Epidermal melanocyte (primary cell): ENCODE measurements around the gene SYNE2.
"Not testable (repeated sequence)": the region's sequence is repeated elsewhere in the genome, so short reads cannot be mapped to it uniquely, and the experiment has no call there.

Experiments used
- DNase-seq: peaks from one replicate; pipeline ENCODE4 v3.0.0; 2011; ENCODE audit warnings: low spot score; ENCODE audit not compliant: insufficient read length

SYNE2 gene

DNA sequence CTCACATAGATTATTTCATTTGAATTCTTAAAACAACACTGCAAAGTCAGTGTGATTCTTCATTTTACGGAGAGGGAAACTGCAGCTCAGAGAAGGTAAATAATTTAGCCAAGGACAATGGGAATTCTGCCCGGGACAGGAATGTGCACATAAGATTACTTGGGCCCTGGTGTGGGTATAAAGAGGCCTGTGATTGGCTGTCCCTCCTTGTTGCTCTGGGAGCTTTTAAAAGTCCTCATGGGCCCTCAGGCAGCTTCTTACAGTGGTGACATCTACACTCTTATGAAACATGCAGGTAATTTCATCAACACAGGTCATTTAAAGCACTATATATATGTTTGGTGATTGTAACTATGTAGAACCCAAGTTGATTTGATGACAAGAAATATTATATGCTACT is 341.0 kb downstream of the SYNE2 start:
- DNase-seq, result no peak

DNA sequence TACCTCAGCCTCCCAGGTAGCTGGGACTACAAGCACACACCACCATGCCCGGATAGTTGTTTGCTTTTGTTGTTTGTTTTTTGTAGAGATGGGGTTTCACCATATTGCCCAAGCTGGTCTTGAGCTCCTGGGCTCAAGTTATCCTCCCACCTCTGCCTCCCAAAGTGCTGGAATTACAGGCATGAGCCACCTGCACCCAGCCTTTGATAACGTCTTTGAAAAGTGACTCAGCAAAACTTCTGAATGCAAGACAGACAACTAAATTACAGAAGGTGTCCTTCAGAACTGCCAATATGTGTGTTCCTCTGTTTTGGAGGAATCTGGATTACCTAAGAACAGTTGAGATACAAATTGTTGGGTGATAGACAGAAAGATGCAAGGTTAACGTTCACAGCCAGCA is 341.6 kb downstream of the SYNE2 start:
- DNase-seq, result no peak

DNA sequence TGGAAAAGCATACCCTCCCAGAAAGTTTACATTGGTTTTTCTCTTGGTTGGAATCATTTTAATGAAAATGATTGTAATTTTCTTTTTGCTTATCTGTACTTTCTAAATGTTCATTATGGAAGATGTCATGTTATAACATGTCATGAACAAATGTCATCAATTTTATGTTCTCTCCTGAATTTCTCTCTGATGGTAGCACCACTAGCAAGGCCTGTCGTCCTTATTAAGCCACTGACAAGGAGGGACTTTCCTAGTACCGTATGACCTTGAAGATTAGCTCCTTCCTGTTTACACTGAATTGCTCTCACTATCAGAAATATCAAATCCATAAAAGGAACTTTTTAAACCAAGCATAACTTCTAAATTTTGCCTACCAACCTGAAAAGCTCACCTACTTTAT is 342.4 kb downstream of the SYNE2 start:
- no peak for DNase-seq

- no peak for DNase-seq
Observed at GRCh38 chr14:64196056-64196455, 343.3 kb downstream of the SYNE2 start.

GRCh38 chr14:64196814-64197411 is 344.1 kb downstream of the SYNE2 start:
- no peak for DNase-seq

DNA sequence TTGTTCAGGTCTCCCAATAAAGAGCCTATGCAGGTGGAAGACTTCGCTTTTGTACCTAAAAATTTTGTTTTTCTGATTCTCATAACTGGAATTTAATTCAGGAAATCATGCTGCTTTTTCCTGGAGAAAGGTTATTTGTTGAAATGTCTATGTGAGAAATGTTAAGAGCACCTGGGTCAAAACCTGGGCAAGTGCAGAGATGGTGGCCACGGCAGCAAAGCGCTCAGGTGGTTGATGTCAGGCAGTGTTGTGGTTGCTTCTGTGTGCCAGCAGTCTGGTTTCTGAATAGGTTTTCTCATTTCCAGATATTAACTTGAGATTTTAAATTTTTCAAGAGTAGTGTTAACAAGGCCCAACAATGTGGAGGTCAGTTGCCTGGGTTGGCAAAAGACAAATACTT is 345.2 kb downstream of the SYNE2 start:
- no peak for DNase-seq

- no peak for DNase-seq
Observed at GRCh38 chr14:64198486-64198885, 345.7 kb downstream of the SYNE2 start.

DNA sequence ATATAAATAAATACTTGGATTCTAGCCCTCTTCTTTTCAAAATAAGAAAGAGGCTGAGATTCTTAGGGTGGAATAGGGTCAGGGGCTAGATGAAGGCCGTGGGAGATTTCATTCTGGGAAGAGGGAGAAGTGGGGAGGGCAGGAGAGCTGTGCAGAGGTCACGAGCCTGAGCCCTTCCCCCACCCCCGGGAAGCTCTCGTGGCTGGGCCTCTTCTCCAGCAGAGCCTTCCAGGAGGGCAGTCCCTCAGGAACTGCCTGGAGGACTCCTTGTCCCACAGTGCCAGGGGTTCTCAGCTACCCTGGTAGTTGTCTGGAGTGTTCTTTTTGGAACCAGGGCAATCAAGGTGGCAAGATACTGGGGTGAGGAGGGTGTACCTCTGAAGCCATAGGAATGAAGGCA is 347.4 kb downstream of the SYNE2 start:
- DNase-seq, result no peak

DNA sequence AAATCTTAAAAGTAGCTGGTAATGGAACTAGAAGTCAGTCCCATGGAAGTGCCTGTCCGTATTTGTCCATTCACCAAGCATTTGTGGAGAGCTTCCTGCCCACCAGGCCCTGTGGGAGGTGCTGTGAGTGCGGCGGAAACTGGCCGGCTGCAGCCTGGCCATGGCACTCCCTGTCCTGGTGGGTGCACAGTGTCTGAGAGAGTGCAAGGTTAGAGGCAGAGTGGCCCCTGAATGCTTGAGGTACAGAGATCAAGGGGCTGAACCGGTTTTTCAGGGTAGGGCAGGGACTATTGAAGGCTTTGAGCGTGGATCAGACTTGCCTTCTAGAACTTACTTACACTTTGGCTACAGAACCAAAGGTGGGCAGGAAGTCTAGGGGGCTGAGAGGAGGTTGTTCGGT is 348.5 kb downstream of the SYNE2 start:
- no peak for DNase-seq

- no peak for DNase-seq
Observed at GRCh38 chr14:64201921-64202545, 349.2 kb downstream of the SYNE2 start.

DNA sequence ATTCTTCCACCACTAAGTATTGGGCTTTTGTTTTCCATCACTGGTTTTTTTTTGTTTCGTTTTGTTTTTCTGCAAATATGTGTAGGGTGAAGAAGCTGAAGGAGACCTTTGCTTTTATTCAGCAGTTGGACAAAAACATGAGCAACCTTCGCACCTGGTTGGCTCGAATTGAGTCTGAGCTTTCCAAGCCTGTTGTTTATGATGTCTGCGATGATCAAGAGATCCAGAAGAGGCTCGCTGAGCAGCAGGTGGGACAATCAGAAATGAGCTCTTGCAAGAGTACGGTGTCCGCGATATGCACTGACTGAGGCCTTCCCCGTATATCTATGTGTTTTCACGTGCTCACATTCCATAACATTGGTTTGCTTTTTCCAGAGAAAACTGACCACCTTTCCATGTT is 349.9 kb downstream of the SYNE2 start:
- DNase-seq, result no peak

DNA sequence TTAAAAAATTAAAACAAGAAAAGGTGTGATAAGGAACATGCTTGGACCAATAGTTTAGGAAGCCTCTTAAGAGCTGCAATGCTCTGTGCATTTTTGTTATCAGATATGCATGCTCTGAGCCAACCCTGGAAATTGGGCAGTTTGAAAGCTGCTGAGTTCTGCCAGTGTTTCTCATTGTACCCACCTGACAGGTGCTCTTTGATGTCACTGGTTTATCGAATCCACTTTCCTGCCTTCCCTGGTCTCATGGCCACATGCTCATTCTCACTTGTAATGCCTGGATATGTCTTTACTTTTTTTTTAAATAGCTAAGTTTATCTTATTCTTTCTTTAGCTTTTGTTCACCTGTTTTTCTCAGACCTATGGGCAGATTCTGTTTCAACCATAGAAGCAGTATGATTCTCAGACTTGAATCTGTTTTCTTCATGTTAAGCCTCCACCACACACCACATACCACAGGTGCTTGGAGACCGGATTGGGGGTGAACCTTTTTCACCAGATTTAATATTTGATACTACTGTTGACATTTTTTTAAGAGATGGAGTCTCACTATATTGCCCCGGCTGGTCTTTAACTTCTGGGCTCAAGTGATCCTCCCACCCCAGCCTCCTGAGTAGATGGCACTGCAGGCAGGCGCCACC is 350.7 kb downstream of the SYNE2 start:
- no peak for DNase-seq

GRCh38 chr14:64208261-64208660 is 355.5 kb downstream of the SYNE2 start:
- no peak for DNase-seq

- DNase-seq, result no peak
Observed at GRCh38 chr14:64208981-64209380, 356.2 kb downstream of the SYNE2 start.

DNA sequence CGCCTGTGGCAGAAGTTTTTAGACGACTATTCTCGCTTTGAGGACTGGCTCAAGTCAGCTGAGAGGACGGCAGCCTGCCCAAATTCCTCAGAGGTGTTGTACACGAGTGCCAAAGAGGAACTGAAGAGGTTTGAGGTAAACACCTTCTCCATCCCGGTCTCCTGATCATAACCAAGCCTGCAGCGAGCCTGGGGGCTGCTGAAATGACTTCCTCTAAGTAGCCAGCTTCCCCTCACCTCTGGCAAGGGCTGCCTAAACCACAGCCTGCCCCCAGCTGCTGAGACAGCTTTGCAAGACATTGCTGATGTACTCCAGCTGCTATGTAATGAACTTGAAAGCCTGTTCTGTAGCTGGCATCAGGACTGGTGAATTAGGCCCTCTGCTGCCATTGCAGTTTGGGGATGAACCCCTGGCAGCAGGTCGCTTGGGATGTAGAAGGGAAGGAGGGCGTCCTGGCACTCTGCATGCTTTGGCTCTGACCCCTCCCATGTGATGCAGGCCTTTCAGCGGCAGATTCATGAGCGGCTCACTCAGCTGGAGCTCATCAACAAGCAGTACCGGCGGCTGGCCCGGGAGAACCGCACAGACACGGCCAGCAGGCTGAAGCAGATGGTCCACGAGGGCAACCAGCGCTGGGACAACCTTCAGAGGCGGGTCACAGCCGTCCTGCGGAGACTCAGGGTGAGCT is 356.8 kb downstream of the SYNE2 start:
- DNase-seq, result no peak

DNA sequence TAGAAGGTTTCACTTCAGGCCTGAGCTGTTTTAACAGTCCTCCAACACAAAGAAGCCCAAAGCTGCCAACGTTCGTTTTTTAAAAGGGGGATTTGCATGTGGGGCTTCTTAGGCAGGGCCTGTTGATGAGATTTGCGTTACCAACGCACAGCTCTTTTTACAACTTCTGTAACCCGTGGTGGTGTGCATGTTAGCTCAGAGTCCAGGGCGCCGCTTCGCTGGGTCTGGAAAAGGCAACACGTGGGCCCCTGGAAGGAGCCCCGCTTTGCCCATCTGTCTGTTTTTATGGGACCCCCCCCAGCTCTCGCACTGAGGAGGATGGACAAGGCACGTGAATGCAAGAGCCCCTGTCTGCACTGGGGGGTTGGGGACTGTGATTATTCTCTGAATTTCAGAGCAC is 357.4 kb downstream of the SYNE2 start:
- no peak for DNase-seq

DNA sequence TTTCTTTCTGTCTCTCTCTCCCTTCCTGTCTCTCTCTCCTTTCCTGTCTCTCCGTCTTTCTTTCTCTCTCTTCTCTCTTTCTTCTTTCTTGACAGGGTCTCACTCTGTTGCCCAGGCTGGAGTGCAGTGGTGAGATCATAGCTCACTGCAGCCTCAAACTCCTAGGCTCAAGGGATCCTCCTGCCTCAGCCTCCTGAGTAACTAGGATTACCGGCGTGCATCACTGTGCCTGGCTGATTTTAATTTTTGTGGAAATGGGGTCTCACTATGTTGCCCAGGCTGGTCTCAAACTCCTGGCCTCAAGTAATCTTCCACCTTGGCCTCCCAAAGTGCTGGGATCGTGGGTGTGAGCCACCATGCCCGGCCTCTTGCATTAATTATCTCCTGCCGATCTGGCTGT is 358.1 kb downstream of the SYNE2 start:
- not testable (repeated sequence) for DNase-seq

DNA sequence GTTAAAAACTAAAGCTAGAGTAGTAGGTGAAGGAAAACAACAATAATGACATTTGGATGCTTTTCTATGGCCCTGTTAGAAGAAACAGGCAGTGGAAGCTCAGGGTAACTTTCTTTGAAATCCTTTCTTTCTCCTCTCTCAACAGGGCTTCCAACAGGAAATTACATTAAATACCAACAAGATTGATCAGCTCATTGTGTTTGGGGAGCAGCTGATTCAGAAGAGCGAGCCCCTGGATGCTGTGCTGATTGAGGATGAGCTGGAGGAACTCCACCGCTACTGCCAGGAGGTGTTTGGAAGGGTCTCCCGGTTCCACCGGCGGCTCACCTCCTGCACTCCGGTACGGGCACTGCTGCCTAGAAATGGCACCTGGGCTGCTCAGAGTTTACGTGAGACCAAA is 359.9 kb downstream of the SYNE2 start:
- DNase-seq, result no peak

DNA sequence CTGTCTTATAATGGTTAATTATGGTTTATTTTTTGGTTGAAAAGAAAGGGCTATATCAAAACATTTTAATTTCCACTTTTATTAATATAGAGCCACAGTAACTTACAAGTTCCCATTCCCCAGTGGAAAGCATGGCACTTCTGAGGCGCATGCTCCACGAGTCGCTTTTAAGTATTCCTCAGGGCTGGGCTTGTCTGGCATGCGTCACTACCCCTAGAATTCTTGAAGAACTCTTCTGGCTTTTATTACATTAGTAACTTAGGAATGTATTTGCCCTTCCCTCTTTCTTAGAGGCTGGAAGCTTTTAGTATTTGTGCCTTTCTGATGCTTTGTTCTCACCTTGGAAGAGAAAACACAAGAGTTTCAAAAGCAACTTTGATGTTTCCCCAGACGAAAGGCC is 360.3 kb downstream of the SYNE2 start:
- no peak for DNase-seq

- DNase-seq, result no peak
Observed at GRCh38 chr14:64213853-64214570, 361.2 kb downstream of the SYNE2 start.

- no peak for DNase-seq
Observed at GRCh38 chr14:64215274-64215673, 362.5 kb downstream of the SYNE2 start.

- DNase-seq, result no peak
Observed at GRCh38 chr14:64215978-64216377, 363.2 kb downstream of the SYNE2 start.
